PC-3 (cell line): ENCODE results near the gene CHRNB2.

Experiments
- EZH2 ChIP-seq: fragments of 300-600 bp; sonication (generic); IDR thresholded peaks from one replicate; pipeline ENCODE4 v1.6.1; 2017; ENCODE audit warnings: antibody characterized with exemption, mild to moderate bottlenecking, low read length; ENCODE audit not compliant: unreplicated experiment
- EZH2phosphoT487 ChIP-seq: fragments of 300-600 bp; sonication (generic); IDR thresholded peaks from 2 replicates; pipeline ENCODE4 v1.6.1; 2018; ENCODE audit warnings: mild to moderate bottlenecking, antibody characterized with exemption, low read length, borderline replicate concordance
- TF ChIP-seq, protein P1 (sequence below): fragments of 300-600 bp; sonication (generic); conservative IDR thresholded peaks from 2 replicates; pipeline ENCODE4 v1.5.1; 2017; ENCODE audit warnings: antibody characterized with exemption, low read depth, mild to moderate bottlenecking, low read length

- TF ChIP-seq EZH2 (no peak), EZH2phosphoT487 (no peak)
- TF ChIP-seq, protein P1, sequence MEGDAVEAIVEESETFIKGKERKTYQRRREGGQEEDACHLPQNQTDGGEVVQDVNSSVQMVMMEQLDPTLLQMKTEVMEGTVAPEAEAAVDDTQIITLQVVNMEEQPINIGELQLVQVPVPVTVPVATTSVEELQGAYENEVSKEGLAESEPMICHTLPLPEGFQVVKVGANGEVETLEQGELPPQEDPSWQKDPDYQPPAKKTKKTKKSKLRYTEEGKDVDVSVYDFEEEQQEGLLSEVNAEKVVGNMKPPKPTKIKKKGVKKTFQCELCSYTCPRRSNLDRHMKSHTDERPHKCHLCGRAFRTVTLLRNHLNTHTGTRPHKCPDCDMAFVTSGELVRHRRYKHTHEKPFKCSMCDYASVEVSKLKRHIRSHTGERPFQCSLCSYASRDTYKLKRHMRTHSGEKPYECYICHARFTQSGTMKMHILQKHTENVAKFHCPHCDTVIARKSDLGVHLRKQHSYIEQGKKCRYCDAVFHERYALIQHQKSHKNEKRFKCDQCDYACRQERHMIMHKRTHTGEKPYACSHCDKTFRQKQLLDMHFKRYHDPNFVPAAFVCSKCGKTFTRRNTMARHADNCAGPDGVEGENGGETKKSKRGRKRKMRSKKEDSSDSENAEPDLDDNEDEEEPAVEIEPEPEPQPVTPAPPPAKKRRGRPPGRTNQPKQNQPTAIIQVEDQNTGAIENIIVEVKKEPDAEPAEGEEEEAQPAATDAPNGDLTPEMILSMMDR = no peak
Measured at GRCh38 chr1:154626456-154627256, 59.1 kb downstream of the CHRNB2 start.
